GM18870 (cell line): ENCODE data around the gene GALNT13.
A peak's percentile ranks its signal among the peaks of the same experiment; 100 is the strongest.

Source experiments
- ATAC-seq: cut with Tn5 transposase; IDR thresholded peaks from one replicate; pipeline ENCODE4 v1.9.1; 2021; ENCODE audit warnings: moderate library complexity; ENCODE audit not compliant: unreplicated experiment

GALNT13 gene

GRCh38 chr2:154394600-154394999 is 522.9 kb downstream of the GALNT13 start:
- ATAC-seq: no peak

- no peak for ATAC-seq
Observed at GRCh38 chr2:154400563-154401290, 529.0 kb downstream of the GALNT13 start.

DNA sequence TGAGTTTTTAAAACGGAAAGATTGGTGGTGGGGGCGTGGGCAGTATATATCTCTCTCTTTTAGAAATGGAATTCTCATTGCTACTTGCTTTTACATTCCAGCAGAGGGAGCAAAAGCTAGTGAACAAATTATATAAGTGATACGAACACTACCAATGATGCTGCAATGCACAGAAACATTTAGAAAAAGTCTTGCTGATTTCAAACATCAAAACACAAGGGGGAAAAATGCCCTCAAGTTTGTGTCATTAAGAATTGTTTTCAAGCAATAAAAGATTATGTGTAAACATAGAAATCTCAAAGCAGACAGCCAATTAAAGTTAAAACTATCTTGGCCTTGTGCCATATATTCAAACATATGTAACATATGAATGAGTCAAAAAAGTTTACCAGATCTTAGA is 530.5 kb downstream of the GALNT13 start:
- no peak for ATAC-seq

GRCh38 chr2:154403242-154403790 is 531.6 kb downstream of the GALNT13 start:
- no peak for ATAC-seq

GRCh38 chr2:154408786-154409185 is 537.1 kb downstream of the GALNT13 start:
- no peak for ATAC-seq

GRCh38 chr2:154422251-154422650 is 550.5 kb downstream of the GALNT13 start:
- no peak for ATAC-seq

GRCh38 chr2:154425994-154426393 is 554.3 kb downstream of the GALNT13 start:
- ATAC-seq: no peak

DNA sequence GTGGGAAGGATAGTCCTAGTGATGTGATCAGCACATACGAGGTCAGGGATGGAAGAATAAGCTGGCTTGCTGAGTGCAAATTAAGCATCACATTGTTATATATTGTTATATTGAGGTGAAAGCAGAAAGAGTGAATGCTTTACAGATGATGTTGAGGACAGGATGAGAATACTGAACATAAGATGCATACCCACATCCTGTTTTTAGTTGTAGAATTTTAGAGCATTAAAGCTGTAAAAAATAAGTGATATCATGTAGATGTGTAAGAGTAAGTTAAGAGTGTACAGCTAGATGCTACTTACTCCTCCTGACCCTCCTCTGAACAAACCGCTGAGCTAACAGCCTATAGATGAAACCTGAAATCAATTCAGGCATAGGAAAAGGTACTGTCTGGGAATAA is 555.7 kb downstream of the GALNT13 start:
- no peak for ATAC-seq

DNA sequence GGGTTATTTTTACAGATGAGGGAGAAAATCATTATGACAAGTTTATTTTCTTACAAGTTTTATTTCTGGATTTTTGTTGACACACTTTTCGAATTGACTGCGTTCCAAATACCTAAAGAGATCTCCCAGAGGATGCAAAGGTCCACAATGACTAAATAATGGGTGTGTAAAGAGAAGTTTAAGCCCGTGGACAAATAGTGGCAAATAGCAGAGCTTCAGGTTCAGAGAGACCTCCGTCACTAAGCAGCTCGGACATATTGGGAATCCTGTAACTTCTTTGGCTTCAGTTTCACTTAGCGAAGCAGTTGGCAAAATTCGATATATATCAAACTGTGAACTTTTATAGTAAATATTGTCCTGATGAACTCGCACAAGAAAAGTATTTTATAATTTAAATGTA is 556.3 kb downstream of the GALNT13 start:
- no peak for ATAC-seq

DNA sequence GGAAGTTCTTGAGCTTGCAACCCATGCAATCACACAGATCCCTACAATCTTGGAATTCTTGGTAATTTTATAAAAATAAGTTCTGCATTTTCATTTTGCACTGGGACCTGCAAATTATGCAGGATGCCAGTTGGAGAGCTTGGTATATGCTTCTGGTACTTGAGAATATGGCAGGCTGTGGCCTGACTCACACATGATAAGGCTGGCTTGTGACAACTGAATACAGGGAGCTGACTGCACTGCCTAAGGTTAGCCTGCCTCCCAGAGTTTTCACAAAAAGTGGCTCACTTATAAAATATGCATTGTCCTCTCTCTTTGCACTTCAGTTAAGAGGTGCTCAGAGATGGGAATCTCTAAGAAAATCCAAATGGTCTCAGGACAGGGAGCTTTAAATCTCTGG is 561.3 kb downstream of the GALNT13 start:
- ATAC-seq: no peak

- ATAC-seq: no peak
Observed at GRCh38 chr2:154437104-154437503, 565.4 kb downstream of the GALNT13 start.

- ATAC-seq: no peak
Observed at GRCh38 chr2:154439156-154439555, 567.4 kb downstream of the GALNT13 start.

DNA sequence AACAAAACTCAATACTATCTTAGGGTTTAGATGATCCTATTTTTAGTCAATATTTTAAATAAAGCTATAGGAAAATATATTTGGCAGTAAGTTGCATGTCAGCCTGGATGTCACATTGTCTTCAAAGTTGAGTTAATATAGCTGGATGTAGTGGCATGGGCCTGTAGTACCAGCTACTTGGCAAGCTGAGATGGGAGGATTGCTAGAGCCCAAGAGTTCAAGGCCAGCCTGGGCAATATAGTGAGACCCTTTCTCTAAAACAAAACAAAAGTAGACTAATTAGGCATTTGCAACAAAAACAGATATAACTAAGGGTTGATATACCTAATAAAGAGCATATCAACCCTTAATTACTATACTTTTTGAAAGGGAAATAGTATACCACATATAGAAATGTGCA is 572.2 kb downstream of the GALNT13 start:
- ATAC-seq: no peak

- ATAC-seq: no peak
Observed at GRCh38 chr2:154446324-154446723, 574.6 kb downstream of the GALNT13 start.

DNA sequence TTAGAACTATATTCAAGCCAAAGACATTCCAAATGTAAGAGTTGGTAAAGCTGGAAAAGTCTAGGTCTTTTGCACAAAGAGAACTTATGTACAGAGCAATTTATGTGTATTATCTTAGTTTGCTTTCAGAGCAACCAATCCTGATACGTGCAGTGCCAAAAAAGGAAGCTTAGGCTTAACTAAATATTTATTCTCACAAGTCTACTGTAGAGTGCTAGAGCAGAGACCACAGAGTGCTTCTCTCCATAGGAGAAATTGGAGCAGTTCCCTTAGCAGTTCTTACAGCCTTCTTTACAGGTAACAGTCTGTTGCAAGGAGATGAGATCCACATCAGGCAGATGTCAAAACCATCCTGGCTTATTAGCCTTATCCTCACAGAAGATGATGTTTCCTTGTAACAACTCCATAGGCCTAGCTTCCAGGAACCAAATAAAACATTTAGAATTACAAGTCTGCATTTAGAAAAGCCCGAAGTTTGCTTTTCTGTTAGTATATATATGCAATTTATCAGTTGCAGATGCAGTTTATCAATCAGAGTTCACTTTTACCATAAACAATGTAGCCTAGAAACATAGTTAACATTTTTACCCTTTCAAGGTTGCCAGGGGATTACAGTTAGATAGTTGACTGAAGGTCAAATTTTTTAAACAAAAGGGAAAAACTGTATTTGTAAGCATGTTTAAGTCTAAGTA is 576.2 kb downstream of the GALNT13 start:
- no peak for ATAC-seq

GRCh38 chr2:154449951-154450658 is 578.4 kb downstream of the GALNT13 start:
- ATAC-seq: no peak

GRCh38 chr2:154452471-154452870 is 580.7 kb downstream of the GALNT13 start:
- peak; percentile 26 for ATAC-seq

DNA sequence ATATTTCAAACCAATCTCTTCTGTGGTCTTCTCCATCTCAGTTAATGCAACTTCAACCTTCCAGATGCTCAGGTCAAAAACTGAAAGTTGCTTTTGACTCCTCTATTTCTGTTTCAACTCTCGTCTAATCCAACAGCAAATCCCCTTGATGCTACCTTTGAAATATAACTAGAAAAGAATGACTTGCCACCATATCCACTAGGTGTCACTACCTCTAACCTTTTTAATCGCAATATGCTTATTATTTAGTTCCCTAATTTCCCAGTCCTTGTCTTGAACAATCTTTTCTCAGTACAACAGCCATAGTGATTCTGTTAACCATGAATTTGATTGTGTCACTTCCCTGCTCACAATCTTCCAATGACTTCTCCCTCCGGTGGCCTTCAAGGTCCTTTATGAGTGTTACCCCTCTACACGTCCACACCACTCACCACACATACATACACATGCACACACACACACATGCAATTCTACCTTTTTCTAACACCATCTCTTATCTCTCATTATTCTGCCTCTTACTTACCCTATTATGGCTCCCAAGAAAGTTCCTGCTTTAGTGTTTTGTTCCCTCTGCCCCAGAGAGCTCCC is 581.3 kb downstream of the GALNT13 start:
- ATAC-seq: peak; percentile 73

DNA sequence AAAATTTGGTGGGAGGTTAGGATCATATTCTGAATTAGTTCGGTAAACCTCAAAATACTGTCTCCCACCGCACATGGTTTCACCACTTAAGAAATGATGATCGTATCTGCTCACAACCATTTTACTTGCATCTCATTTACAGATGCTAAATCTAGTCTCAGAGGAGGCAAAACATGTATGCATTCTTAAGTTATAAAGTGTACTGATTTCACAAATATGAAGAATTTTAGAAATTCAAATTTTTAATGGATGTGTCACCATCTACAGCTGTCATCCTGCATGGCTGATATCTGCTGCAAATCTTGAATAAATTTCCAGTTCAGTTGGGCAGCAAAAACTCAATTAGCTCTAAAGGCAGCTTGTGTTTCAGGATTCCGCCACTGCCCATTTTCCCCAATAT is 583.4 kb downstream of the GALNT13 start:
- no peak for ATAC-seq

DNA sequence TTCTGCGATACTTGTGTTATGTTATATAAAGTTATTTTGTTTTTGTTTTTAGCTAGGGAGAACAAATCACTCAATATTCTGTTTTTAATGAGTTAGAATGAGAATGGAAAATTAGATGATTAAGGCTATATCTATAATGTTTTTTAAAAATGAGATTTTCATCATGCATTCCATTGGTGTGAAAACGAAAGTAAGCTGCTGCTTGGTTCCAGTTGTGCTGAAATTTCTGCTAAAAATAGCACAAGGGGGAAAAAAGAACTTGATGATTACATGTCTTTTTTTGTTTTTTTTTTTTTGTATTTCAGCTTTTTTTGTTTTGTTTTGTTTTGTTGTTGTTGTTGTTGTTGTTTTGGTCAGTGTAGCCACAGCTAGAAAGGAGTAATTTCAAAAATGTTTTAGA is 584.1 kb downstream of the GALNT13 start:
- no peak for ATAC-seq

- ATAC-seq: no peak
Observed at GRCh38 chr2:154457286-154457685, 585.6 kb downstream of the GALNT13 start.
